Thoracic aorta (tissue), 2 donors: Measurements from ENCODE around the gene WFDC10B. TPM values are rescaled to one million over a fixed set of nuclear protein-coding genes. Genes with fewer than 3 reads are reported as not detected.

Experiments used
- ATAC-seq: fragments of 150-250 bp; one replicate; pipeline ENCODE4 v1.8.0; 2017; ENCODE audit warnings: low read depth; ENCODE audit not compliant: insufficient number of reproducible peaks, low FRiP score
- DNase-seq: peaks from one replicate; pipeline ENCODE4 v3.0.0-alpha.2; 2020; ENCODE audit warnings: low spot score
- H3K27ac ChIP-seq, 2 donors: fragments of 200-600 bp; sonication (generic); 1 replicate in 1 of 2; 2 replicates in 1 of 2; pipeline ENCODE4 v1.5.1; 2016; ENCODE audit warnings: mild to moderate bottlenecking in 2 of 2, moderate library complexity in 2 of 2
- H3K27me3 ChIP-seq: fragments of 200-600 bp; sonication (generic); replicated peaks from 2 replicates; pipeline ENCODE4 v1.6.0; 2016; ENCODE audit warnings: mild to moderate bottlenecking; ENCODE audit not compliant: insufficient read depth
- H3K36me3 ChIP-seq: fragments of 200-600 bp; sonication (generic); one replicate; pipeline ENCODE4 v1.5.1; 2016
- H3K4me1 ChIP-seq, 2 donors: fragments of 200-600 bp; sonication (generic); 1 replicate in 1 of 2; 2 replicates in 1 of 2; pipeline versions ENCODE4 v1.5.1 to v1.6.0; 2016; ENCODE audit warnings: low read depth in 2 of 2, mild to moderate bottlenecking in 1 of 2; ENCODE audit not compliant: control insufficient read depth in 1 of 2
- H3K4me3 ChIP-seq: fragments of 200-600 bp; sonication (generic); 2 replicates; pipeline ENCODE4 v1.5.1; 2016; ENCODE audit warnings: mild to moderate bottlenecking
- H3K9me3 ChIP-seq: fragments of 200-600 bp; sonication (generic); 2 replicates; pipeline ENCODE4 v1.5.1; 2016
- total RNA-seq, 2 donors: library from RNA; depleted of rRNA; stranded (reverse); fragments of >200 nt; gene quantifications; one replicate each; pipeline versions ENCODE4 v1.1.0 to v1.2.3, GENCODE V29; 2016
- TF ChIP-seq, protein P1 (sequence below): fragments of 200-600 bp; sonication (generic); IDR thresholded peaks from one replicate; pipeline ENCODE4 v1.5.1; 2019; ENCODE audit warnings: antibody characterized with exemption

Gene WFDC10B
- total RNA-seq, 2 donors from 2014 or later = not detected

DNA sequence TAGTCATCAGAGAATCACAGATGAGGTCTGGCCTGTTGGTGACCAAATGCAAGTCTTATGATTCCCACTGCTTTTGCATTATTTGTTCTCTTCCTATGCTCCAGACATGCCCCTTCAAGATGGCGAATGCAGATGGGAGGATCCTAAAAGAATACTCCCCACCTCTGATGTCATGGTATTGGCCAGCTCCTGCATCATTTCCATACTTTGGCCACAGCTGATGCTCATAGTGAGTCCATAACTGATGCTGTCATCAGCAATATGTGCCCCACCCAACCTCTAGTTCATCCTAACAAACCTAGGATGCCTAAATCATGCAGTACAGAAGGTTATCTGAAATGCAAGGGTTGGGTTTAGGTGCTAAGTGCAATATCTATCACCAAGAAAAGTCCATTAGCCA lies 68.3 kb downstream of the WFDC10B start:
- ATAC-seq (no peak), DNase-seq (no peak)
- no peak overlapping the region for H3K4me3 ChIP-seq
- no peaks in the 10 kb centered on the region for H3K4me1 ChIP-seq
- H3K27ac ChIP-seq = no peak overlapping the region
- H3K9me3 ChIP-seq = no peaks in the 10 kb centered on the region
- no peaks in the 10 kb centered on the region for H3K27me3 ChIP-seq
- TF ChIP-seq, protein P1, sequence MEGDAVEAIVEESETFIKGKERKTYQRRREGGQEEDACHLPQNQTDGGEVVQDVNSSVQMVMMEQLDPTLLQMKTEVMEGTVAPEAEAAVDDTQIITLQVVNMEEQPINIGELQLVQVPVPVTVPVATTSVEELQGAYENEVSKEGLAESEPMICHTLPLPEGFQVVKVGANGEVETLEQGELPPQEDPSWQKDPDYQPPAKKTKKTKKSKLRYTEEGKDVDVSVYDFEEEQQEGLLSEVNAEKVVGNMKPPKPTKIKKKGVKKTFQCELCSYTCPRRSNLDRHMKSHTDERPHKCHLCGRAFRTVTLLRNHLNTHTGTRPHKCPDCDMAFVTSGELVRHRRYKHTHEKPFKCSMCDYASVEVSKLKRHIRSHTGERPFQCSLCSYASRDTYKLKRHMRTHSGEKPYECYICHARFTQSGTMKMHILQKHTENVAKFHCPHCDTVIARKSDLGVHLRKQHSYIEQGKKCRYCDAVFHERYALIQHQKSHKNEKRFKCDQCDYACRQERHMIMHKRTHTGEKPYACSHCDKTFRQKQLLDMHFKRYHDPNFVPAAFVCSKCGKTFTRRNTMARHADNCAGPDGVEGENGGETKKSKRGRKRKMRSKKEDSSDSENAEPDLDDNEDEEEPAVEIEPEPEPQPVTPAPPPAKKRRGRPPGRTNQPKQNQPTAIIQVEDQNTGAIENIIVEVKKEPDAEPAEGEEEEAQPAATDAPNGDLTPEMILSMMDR = no peak
- H3K36me3 ChIP-seq = no peaks in the 10 kb centered on the region

Other genes with a start within 250 kb of the WFDC10B start
- not detected for gene WFDC2, start 235.3 kb downstream of the WFDC10B start, total RNA-seq
- gene SPINT3, start 189.4 kb downstream of the WFDC10B start, total RNA-seq = not detected
- not detected for gene WFDC6, start 165.5 kb downstream of the WFDC10B start, total RNA-seq
- gene EPPIN, start 157.6 kb downstream of the WFDC10B start, total RNA-seq = not detected
- gene WFDC8, start 125.7 kb downstream of the WFDC10B start, total RNA-seq = not detected
- gene WFDC10A, start 75.3 kb downstream of the WFDC10B start, total RNA-seq = not detected
- gene WFDC9, start 73.7 kb downstream of the WFDC10B start, total RNA-seq = not detected
- gene WFDC11, start 34.8 kb downstream of the WFDC10B start, total RNA-seq = not detected
- not detected for gene WFDC13, start 3.0 kb downstream of the WFDC10B start, total RNA-seq
- not detected for gene SPINT4, start 17.3 kb upstream of the WFDC10B start, total RNA-seq
- not detected for gene WFDC3, start 86.9 kb upstream of the WFDC10B start, total RNA-seq
- 10 to 100 TPM; 15.3 to 31.4 TPM for gene DNTTIP1, start 86.9 kb upstream of the WFDC10B start, total RNA-seq
- not detected for gene UBE2C, start 107.6 kb upstream of the WFDC10B start, total RNA-seq
- gene TNNC2, start 122.3 kb upstream of the WFDC10B start, total RNA-seq = not detected
- 100 to 1,000 TPM in 1 of 2 donors, 10 to 100 TPM in 1; 78.2 to 133 TPM for gene SNX21, start 128.8 kb upstream of the WFDC10B start, total RNA-seq
- 10 to 100 TPM; 20.5 to 45.2 TPM for gene ACOT8, start 152.4 kb upstream of the WFDC10B start, total RNA-seq
- 1 to 10 TPM; 3.0 to 6.1 TPM for gene ZSWIM3, start 152.6 kb upstream of the WFDC10B start, total RNA-seq
- 1 to 10 TPM; 6.4 to 7.4 TPM for gene ZSWIM1, start 176.2 kb upstream of the WFDC10B start, total RNA-seq
- gene SPATA25, start 182.6 kb upstream of the WFDC10B start, total RNA-seq = 10 to 100 TPM; 16.6 to 16.7 TPM
- gene NEURL2, start 186.2 kb upstream of the WFDC10B start, total RNA-seq = 10 to 100 TPM; 19.7 to 78.7 TPM
- 100 to 1,000 TPM in 1 of 2 donors, 10 to 100 TPM in 1; 73.7 to 109 TPM for gene CTSA, start 186.3 kb upstream of the WFDC10B start, total RNA-seq
- 100 to 1,000 TPM; 182 to 637 TPM for gene PLTP, start 207.1 kb upstream of the WFDC10B start, total RNA-seq
- gene PCIF1, start 229.7 kb upstream of the WFDC10B start, total RNA-seq = 10 to 100 TPM; 22.6 to 34.7 TPM